SK-N-MC (cell line): ENCODE data around the gene DENND6B.

ENCODE experiments used
- EZH2 ChIP-seq: fragments of 200-600 bp; sonication (generic); IDR thresholded peaks from one replicate; pipeline ENCODE4 v1.6.1; 2017; ENCODE audit warnings: antibody characterized with exemption
- FOXP2 ChIP-seq: optimal IDR thresholded peaks from 2 replicates; pipeline ENCODE3; 2011; ENCODE audit warnings: mild to moderate bottlenecking, moderate library complexity; ENCODE audit not compliant: insufficient read depth; ENCODE audit errors: extremely low read length, control extremely low read depth
- POLR2AphosphoS5 ChIP-seq: IDR thresholded peaks from 2 replicates; pipeline ENCODE4 v1.6.1; 2012; ENCODE audit warnings: mild to moderate bottlenecking, low read depth, low read length, borderline replicate concordance

DNA sequence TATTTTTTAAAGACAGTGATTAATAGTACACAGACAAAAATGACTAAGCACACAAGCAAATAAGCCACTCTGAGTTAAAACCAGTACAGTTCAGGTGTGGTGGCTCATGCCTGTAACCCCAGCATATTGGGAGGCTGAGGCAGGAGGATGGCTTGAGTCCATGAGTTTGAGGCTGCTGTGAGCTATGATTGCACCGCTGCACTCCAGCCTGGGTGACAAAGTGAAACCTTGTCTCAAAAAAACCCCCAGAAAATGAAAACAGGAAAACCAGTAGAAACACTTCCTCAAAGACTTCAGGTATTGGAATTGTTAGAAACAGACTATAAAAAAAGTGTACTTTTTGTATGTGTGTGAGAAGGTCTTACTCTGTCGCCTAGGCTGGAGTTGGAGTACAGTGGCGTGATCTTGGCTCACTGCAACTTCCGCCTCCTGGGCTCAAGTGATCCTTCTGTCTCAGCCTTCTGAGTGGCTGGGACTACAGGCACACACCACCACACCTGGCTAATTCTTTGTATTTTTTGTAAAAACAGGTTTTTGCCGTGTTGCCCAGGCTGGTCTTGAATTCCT lies 49.4 kb upstream of the DENND6B start:
- no peak for TF ChIP-seq POLR2AphosphoS5
- no peak for TF ChIP-seq EZH2
- TF ChIP-seq FOXP2, result no peak
